GM15510 (cell line): ENCODE data around the gene ALPL.

Source experiments
- POLR2A ChIP-seq: IDR thresholded peaks from 3 replicates; pipeline ENCODE4 v1.6.1; 2011; ENCODE audit warnings: borderline replicate concordance; ENCODE audit not compliant: insufficient read length; ENCODE audit errors: extremely low read depth

The ALPL gene

GRCh38 chr1:21537932-21538630 is 28.9 kb downstream of the ALPL start:
- no peak for TF ChIP-seq POLR2A

- TF ChIP-seq POLR2A = no peak
Measured at GRCh38 chr1:21539933-21540332, 30.7 kb downstream of the ALPL start.

GRCh38 chr1:21541329-21541728 is 32.1 kb downstream of the ALPL start:
- no peak for TF ChIP-seq POLR2A

- TF ChIP-seq POLR2A = no peak
Measured at GRCh38 chr1:21541835-21542234, 32.6 kb downstream of the ALPL start.

GRCh38 chr1:21543598-21543997 is 34.4 kb downstream of the ALPL start:
- no peak for TF ChIP-seq POLR2A

GRCh38 chr1:21544095-21544494 is 34.9 kb downstream of the ALPL start:
- no peak for TF ChIP-seq POLR2A

- no peak for TF ChIP-seq POLR2A
Measured at GRCh38 chr1:21546122-21546825, 37.1 kb downstream of the ALPL start.

GRCh38 chr1:21547876-21548275 is 38.7 kb downstream of the ALPL start:
- TF ChIP-seq POLR2A = no peak

- TF ChIP-seq POLR2A = no peak
Measured at GRCh38 chr1:21550097-21550496, 40.9 kb downstream of the ALPL start.

- no peak for TF ChIP-seq POLR2A
Measured at GRCh38 chr1:21550866-21551475, 41.7 kb downstream of the ALPL start.

- no peak for TF ChIP-seq POLR2A
Measured at GRCh38 chr1:21552715-21553114, 43.5 kb downstream of the ALPL start.

GRCh38 chr1:21553116-21553926 is 44.1 kb downstream of the ALPL start:
- no peak for TF ChIP-seq POLR2A

- no peak for TF ChIP-seq POLR2A
Measured at GRCh38 chr1:21559788-21560567, 50.8 kb downstream of the ALPL start.
